ENCODE results near the gene PARM1.

Gene PARM1

DNA sequence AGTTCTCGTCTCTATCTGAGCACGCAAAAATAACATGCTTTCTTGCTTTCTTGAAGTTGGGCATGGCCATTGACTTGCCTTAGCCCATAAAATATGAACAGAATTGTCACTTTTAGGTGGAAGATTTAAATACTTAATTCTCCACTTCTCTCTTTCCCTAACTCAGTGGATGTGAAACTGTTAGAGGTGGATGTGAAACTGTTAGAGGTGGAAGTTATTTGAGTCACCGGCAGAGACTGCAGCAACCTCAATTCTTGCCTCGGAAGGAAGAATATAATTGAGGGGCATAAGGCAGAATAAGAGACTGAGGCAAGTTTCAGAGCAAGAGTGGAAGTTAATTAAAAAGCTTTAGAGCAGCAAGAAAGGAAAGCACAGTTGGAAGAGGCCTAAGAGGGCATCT is 2.8 kb upstream of the PARM1 start:
- Histone ChIP-seq H3K4me2 (ENCODE audit: low read length) (no peak overlapping the region), H3K27me3 (ENCODE audit: insufficient read depth, low read length) (peaks cover 9% of the 10 kb centered on the region; the same call in 1 of the 2 replicates), H3K9ac (ENCODE audit: low read length) (no peak overlapping the region), H3K27ac (ENCODE audit: low read depth, low read length, poor library complexity, severe bottlenecking) (no peak overlapping the region), H2AFZ (ENCODE audit: low read length) (no peak overlapping the region), H3F3A (ENCODE audit: insufficient read depth, low read length) (no peaks in the 10 kb centered on the region), H3K4me3 (ENCODE audit: low read depth, low read length, poor library complexity, severe bottlenecking) (no peak overlapping the region), H3K9me3 (ENCODE audit: low read length) (no peaks in the 10 kb centered on the region), H3K79me2 (ENCODE audit: insufficient read depth, low read length) (no peaks in the 10 kb centered on the region), H4K20me1 (ENCODE audit: insufficient read depth, low read length) (no peaks in the 10 kb centered on the region), H3K9me2 (ENCODE audit: low read depth, low read length) (no peaks in the 10 kb centered on the region), H3K36me3 (ENCODE audit: insufficient read depth, low read length) (no peaks in the 10 kb centered on the region), H3K4me1 (ENCODE audit: insufficient read depth, low read length, severe bottlenecking) (peaks cover 10% of the 10 kb centered on the region)
- TF ChIP-seq CTCF (IDR thresholded peaks at IDR 0.05; ENCODE audit: low read length) (no peak), EZH2 (IDR thresholded peaks at IDR 0.05; ENCODE audit: borderline replicate concordance, low read length) (no peak)

DNA sequence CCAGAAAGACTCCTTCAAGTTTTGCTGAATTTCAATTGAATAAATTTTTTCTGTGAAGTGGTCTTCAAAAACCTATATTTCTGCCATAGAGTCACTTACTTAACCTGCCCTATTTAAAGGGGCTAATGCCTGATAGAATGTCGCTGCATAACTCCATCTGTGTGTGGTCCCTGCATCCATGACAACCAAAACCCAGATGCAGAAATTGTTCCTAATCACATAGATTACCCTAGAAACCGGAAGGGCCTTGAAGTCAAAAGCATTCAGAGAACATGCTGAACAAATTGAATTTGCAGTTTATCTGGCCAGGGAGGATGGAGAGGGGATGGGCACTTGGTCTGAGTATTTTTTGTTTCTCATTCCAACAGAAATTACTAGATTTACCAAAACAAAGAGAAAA is 1.5 kb upstream of the PARM1 start:
- Histone ChIP-seq H3K9ac (ENCODE audit: low read length) (no peak overlapping the region), H3K79me2 (ENCODE audit: insufficient read depth, low read length) (no peaks in the 10 kb centered on the region), H3K4me2 (ENCODE audit: low read length) (no peak overlapping the region), H4K20me1 (ENCODE audit: insufficient read depth, low read length) (no peaks in the 10 kb centered on the region), H3K27me3 (ENCODE audit: insufficient read depth, low read length) (peaks cover 9% of the 10 kb centered on the region; the same call in 1 of the 2 replicates), H3F3A (ENCODE audit: insufficient read depth, low read length) (no peaks in the 10 kb centered on the region), H3K4me3 (ENCODE audit: low read depth, low read length, poor library complexity, severe bottlenecking) (no peak overlapping the region), H3K9me2 (ENCODE audit: low read depth, low read length) (no peaks in the 10 kb centered on the region), H3K9me3 (ENCODE audit: low read length) (no peaks in the 10 kb centered on the region), H2AFZ (ENCODE audit: low read length) (no peak overlapping the region), H3K36me3 (ENCODE audit: insufficient read depth, low read length) (no peaks in the 10 kb centered on the region), H3K4me1 (ENCODE audit: insufficient read depth, low read length, severe bottlenecking) (peaks cover 10% of the 10 kb centered on the region), H3K27ac (ENCODE audit: low read depth, low read length, poor library complexity, severe bottlenecking) (no peak overlapping the region)
- TF ChIP-seq CTCF (IDR thresholded peaks at IDR 0.05; ENCODE audit: low read length) (no peak), EZH2 (IDR thresholded peaks at IDR 0.05; ENCODE audit: borderline replicate concordance, low read length) (no peak)

GRCh38 chr4:74932010-74932409 is 906 bp upstream of the PARM1 start:
- peaks cover 10% of the 10 kb centered on the region for H3K4me1 ChIP-seq (ENCODE audit: insufficient read depth, low read length, severe bottlenecking)
- no peaks in the 10 kb centered on the region for H3K9me2 ChIP-seq (ENCODE audit: low read depth, low read length)
- no peak overlapping the region for H3K4me2 ChIP-seq (ENCODE audit: low read length)
- no peak overlapping the region for H3K9ac ChIP-seq (ENCODE audit: low read length)
- H3K4me3 ChIP-seq (ENCODE audit: low read depth, low read length, poor library complexity, severe bottlenecking) = no peak overlapping the region
- H3F3A ChIP-seq (ENCODE audit: insufficient read depth, low read length) = no peaks in the 10 kb centered on the region
- H3K27ac ChIP-seq (ENCODE audit: low read depth, low read length, poor library complexity, severe bottlenecking) = no peak overlapping the region
- TF ChIP-seq EZH2 (IDR thresholded peaks at IDR 0.05; ENCODE audit: borderline replicate concordance, low read length) (no peak), CTCF (IDR thresholded peaks at IDR 0.05; ENCODE audit: low read length) (no peak)
- no peaks in the 10 kb centered on the region for H3K36me3 ChIP-seq (ENCODE audit: insufficient read depth, low read length)
- no peak overlapping the region for H2AFZ ChIP-seq (ENCODE audit: low read length)
- H3K9me3 ChIP-seq (ENCODE audit: low read length) = no peaks in the 10 kb centered on the region
- no peaks in the 10 kb centered on the region for H4K20me1 ChIP-seq (ENCODE audit: insufficient read depth, low read length)
- peaks cover 9% of the 10 kb centered on the region; the same call in 1 of the 2 replicates for H3K27me3 ChIP-seq (ENCODE audit: insufficient read depth, low read length)
- H3K79me2 ChIP-seq (ENCODE audit: insufficient read depth, low read length) = no peaks in the 10 kb centered on the region

Data from OCI-LY1 (cell line).